Fibroblast of lung (primary cell): Measurements from ENCODE around the gene TBC1D22A. TPM values are rescaled to one million over a fixed set of nuclear protein-coding genes. Genes with fewer than 3 reads are reported as not detected.
A peak's percentile ranks its signal among the peaks of the same experiment; 100 is the strongest.

Experiments
- DNase-seq, 2 donors: peaks; one replicate each; pipeline versions ENCODE4 v3.0.0 to v3.0.0-alpha.2; 2010; ENCODE audit warnings: low read depth in 2 of 2
- H2AFZ ChIP-seq: 2 replicates; pipeline ENCODE4 v1.5.1; 2012; ENCODE audit warnings: low read length, control low read depth, inconsistent platforms
- H3K27ac ChIP-seq: 2 replicates; pipeline ENCODE4 v1.5.1; 2011; ENCODE audit warnings: low read length, control low read depth; ENCODE audit not compliant: insufficient read depth
- H3K27me3 ChIP-seq: 2 replicates; pipeline ENCODE4 v1.5.1; 2011; ENCODE audit warnings: mild to moderate bottlenecking, low read length; ENCODE audit not compliant: control insufficient read depth, insufficient read depth
- H3K36me3 ChIP-seq: 2 replicates; pipeline ENCODE4 v1.5.1; 2011; ENCODE audit warnings: low read length; ENCODE audit not compliant: control insufficient read depth, insufficient read depth
- H3K4me1 ChIP-seq: 2 replicates; pipeline ENCODE4 v1.5.1; 2011; ENCODE audit warnings: low read length; ENCODE audit not compliant: control insufficient read depth, insufficient read depth; ENCODE audit errors: extremely low read depth
- H3K4me2 ChIP-seq: 2 replicates; pipeline ENCODE4 v1.5.1; 2011; ENCODE audit warnings: low read length, control low read depth; ENCODE audit not compliant: insufficient read depth; ENCODE audit errors: extremely low read depth
- H3K4me3 ChIP-seq, 4 experiments: fragments of 200-600 bp in 1 of 4; sonication (generic) in 1 of 4; replicated peaks in 1 of 4; 2 replicates each; pipeline ENCODE4 v1.5.1; 2011 to 2016; ENCODE audit warnings: low read length in 4 of 4, low read depth in 3 of 4, mild to moderate bottlenecking in 3 of 4, control low read depth in 2 of 4, inconsistent platforms in 1 of 4, mixed read lengths in 1 of 4; ENCODE audit not compliant: insufficient read depth in 1 of 4; ENCODE audit errors: control extremely low read depth in 1 of 4
- H3K79me2 ChIP-seq: 2 replicates; pipeline ENCODE4 v1.5.1; 2012; ENCODE audit warnings: mild to moderate bottlenecking, low read length, inconsistent platforms; ENCODE audit not compliant: control insufficient read depth, insufficient read depth
- H3K9ac ChIP-seq: 2 replicates; pipeline ENCODE4 v1.5.1; 2011; ENCODE audit warnings: mild to moderate bottlenecking, low read length, control low read depth; ENCODE audit not compliant: insufficient read depth
- H3K9me3 ChIP-seq: 2 replicates; pipeline ENCODE4 v1.5.1; 2012; ENCODE audit warnings: low read depth, low read length; ENCODE audit not compliant: control insufficient read depth, insufficient read depth
- H4K20me1 ChIP-seq: 2 replicates; pipeline ENCODE4 v1.5.1; 2011; ENCODE audit warnings: low read length; ENCODE audit not compliant: control insufficient read depth, insufficient read depth; ENCODE audit errors: extremely low read depth
- EZH2 ChIP-seq: IDR thresholded peaks from 2 replicates; pipeline ENCODE4 v1.5.1; 2012; ENCODE audit warnings: low read length, control low read depth, mild to moderate bottlenecking; ENCODE audit errors: missing control alignments
- polyA plus RNA-seq, 2 donors: library from polyadenylated mRNA; depleted of rRNA in 1 of 2; stranded (reverse) in 1 of 2; unstranded in 1 of 2; fragments of >200 nt; gene quantifications; 2 replicates each; pipeline ENCODE4 v1.2.1, GENCODE V29; 2011 to 2012; ENCODE audit warnings: missing spikeins in 1 of 2
- total RNA-seq: library from RNA; depleted of rRNA; stranded (reverse); fragments of >200 nt; gene quantifications from 2 replicates; pipeline ENCODE4 v1.2.1, GENCODE V29; 2014
- TF ChIP-seq, protein P1 (sequence below), 2 donors: IDR thresholded peaks in 1 of 2; conservative IDR thresholded peaks in 1 of 2; 1 replicate in 1 of 2; 2 replicates in 1 of 2; pipeline ENCODE4 v1.5.1; 2011 to 2012; ENCODE audit warnings: low read length in 2 of 2, control low read depth in 1 of 2, inconsistent platforms in 1 of 2, low read depth in 1 of 2, mild to moderate bottlenecking in 1 of 2

Gene TBC1D22A
- total and polyA plus RNA-seq, 2 donors (not counting 1 experiment from before 2014, with no cell fraction given), result 11.6 to 17.6 TPM

DNA sequence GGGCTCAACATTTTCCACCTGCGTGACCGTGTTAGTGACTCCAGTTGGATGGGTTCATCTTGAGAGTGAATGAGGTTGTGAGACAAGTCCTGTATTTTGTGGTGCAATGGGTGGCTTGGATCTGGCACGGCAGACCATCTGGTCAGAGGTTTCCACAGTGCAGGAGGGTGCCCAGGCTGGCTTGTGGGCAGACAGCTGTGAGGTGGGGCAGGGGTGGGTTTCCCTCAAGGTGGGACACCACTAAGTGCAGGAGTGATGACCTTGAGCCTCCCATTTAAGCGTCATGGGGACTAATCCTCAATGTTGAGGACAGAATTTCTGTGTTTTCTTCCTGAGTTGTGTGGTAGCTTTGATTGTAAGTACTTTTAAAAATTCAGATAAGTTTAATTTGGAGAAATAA is 220.6 kb downstream of the TBC1D22A start:
- H3K4me2 ChIP-seq, result no peak overlapping the region
- no peaks in the 10 kb centered on the region for H4K20me1 ChIP-seq
- H3K79me2 ChIP-seq, result no peaks in the 10 kb centered on the region
- H3K9ac ChIP-seq, result no peak overlapping the region
- no peak overlapping the region for H3K4me3 ChIP-seq
- no peaks in the 10 kb centered on the region for H3K9me3 ChIP-seq
- DNase-seq, result no peak
- H3K4me1 ChIP-seq, result peaks cover 8% of the 10 kb centered on the region
- no peaks in the 10 kb centered on the region for H3K27me3 ChIP-seq
- no peaks in the 10 kb centered on the region for H3K36me3 ChIP-seq
- no peak overlapping the region for H2AFZ ChIP-seq
- no peak for TF ChIP-seq EZH2
- TF ChIP-seq, protein P1, sequence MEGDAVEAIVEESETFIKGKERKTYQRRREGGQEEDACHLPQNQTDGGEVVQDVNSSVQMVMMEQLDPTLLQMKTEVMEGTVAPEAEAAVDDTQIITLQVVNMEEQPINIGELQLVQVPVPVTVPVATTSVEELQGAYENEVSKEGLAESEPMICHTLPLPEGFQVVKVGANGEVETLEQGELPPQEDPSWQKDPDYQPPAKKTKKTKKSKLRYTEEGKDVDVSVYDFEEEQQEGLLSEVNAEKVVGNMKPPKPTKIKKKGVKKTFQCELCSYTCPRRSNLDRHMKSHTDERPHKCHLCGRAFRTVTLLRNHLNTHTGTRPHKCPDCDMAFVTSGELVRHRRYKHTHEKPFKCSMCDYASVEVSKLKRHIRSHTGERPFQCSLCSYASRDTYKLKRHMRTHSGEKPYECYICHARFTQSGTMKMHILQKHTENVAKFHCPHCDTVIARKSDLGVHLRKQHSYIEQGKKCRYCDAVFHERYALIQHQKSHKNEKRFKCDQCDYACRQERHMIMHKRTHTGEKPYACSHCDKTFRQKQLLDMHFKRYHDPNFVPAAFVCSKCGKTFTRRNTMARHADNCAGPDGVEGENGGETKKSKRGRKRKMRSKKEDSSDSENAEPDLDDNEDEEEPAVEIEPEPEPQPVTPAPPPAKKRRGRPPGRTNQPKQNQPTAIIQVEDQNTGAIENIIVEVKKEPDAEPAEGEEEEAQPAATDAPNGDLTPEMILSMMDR (conservative IDR thresholded peaks at IDR 0.05 in 1 of 2, IDR thresholded peaks at IDR 0.05 in 1 of 2; ENCODE audit: low read depth in 1 of 2, low read length in 2 of 2), result no peak
- no peak overlapping the region for H3K27ac ChIP-seq

DNA sequence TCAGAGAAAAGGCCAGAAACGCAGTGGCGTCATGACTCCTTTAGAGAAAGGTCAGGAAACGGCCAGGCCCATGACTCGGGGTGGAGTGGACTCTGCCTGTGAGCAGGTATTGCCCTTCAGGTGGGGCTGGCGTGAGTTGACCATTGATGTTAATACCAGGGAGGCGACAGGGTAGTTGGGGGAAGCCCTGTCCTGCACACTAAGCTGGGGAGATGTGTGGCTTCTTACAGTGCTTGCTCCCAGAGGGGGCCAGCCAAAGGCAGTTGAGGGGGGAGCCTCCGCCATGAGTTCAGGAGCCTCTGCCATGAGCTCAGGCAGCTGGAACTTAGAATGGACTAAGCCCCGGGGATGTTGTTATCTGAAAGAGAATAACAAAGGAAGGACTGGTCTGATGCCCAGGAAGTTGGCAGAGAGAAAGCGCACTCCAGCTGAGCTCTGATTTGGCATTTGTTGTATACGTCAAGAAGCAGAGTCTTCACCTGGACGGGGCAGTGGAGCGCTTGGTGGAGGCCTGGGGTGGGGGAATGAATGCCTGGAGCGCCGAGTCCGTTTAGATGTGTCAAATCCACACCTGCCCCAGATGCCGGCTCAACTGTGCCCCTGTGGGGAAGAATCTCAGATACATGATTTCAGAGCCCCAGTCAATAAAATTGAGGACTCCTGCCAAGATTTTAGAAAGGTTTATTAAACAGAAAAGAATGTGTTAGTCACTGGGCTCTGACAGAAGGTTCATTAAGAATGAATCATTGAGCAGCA is 222.5 kb downstream of the TBC1D22A start:
- H3K79me2 ChIP-seq, result no peaks in the 10 kb centered on the region
- peak overlapping the region; percentile 32 for H3K4me2 ChIP-seq
- H2AFZ ChIP-seq, result no peak overlapping the region
- H3K4me3 ChIP-seq, result no peak overlapping the region
- no peaks in the 10 kb centered on the region for H3K9me3 ChIP-seq
- H3K36me3 ChIP-seq, result no peaks in the 10 kb centered on the region
- peak overlapping the region; percentile 5 for H3K27ac ChIP-seq
- no peaks in the 10 kb centered on the region for H4K20me1 ChIP-seq
- TF ChIP-seq EZH2, result no peak
- TF ChIP-seq, protein P1 (conservative IDR thresholded peaks at IDR 0.05 in 1 of 2, IDR thresholded peaks at IDR 0.05 in 1 of 2; ENCODE audit: low read depth in 1 of 2, low read length in 2 of 2), result no peak
- H3K9ac ChIP-seq, result no peak overlapping the region
- peak; percentile 62 to 84 for DNase-seq
- no peaks in the 10 kb centered on the region for H3K27me3 ChIP-seq
- peaks cover 8% of the 10 kb centered on the region for H3K4me1 ChIP-seq

DNA sequence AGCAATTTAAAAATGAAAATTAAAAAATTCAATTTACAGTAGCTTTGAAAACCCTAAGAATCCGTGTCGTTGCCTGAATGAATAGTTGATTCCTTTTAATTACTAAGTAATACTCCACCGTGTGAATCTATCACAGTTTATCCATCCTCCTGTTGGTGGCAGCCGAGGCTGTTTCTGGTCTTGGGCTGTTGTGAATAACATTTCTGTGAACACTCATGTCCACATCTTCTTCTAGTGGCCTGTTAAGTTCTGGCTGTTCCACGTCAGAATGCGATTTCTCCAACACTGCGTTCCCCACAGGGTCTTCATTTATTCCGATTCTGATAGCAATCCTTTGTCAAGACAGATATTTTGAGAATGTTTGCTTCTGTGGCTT is 223.0 kb downstream of the TBC1D22A start:
- Histone ChIP-seq H3K79me2 (no peaks in the 10 kb centered on the region), H3K4me1 (peaks cover 8% of the 10 kb centered on the region), H3K9me3 (no peaks in the 10 kb centered on the region), H3K9ac (no peak overlapping the region), H3K4me2 (peak overlapping the region; percentile 32), H4K20me1 (no peaks in the 10 kb centered on the region), H3K36me3 (no peaks in the 10 kb centered on the region), H3K27ac (no peak overlapping the region), H3K4me3 (no peak overlapping the region), H2AFZ (no peak overlapping the region), H3K27me3 (no peaks in the 10 kb centered on the region)
- DNase-seq, result no peak
- no peak for TF ChIP-seq EZH2
- TF ChIP-seq, protein P1 (conservative IDR thresholded peaks at IDR 0.05 in 1 of 2, IDR thresholded peaks at IDR 0.05 in 1 of 2; ENCODE audit: low read depth in 1 of 2, low read length in 2 of 2), result peak in 1 of 2 donors; percentile 15
